Peyer's patch (tissue), 4 donors: Measurements from ENCODE around the gene RAB11FIP4.

ENCODE experiments used
- POLR2A ChIP-seq, 2 donors: fragments of 450-650 bp; IDR thresholded peaks; one replicate each; pipeline ENCODE4 v1.5.1; 2017; ENCODE audit warnings: antibody characterized with exemption in 2 of 2, mild to moderate bottlenecking in 2 of 2, moderate library complexity in 2 of 2
- TF ChIP-seq, protein P1 (sequence below), 6 experiments: fragments of 450-650 bp in 4 of 6; fragments of 200-600 bp in 2 of 6; sonication (generic) in 1 of 6; IDR thresholded peaks; one replicate each; pipeline ENCODE4 v1.5.1; 2017 to 2019; ENCODE audit warnings: antibody characterized with exemption in 6 of 6, mild to moderate bottlenecking in 3 of 6, moderate library complexity in 1 of 6

GRCh38 chr17:31513731-31514427 is 122.4 kb downstream of the RAB11FIP4 start:
- TF ChIP-seq POLR2A (IDR thresholded peaks at IDR 0.05), result no peak
- TF ChIP-seq, protein P1, sequence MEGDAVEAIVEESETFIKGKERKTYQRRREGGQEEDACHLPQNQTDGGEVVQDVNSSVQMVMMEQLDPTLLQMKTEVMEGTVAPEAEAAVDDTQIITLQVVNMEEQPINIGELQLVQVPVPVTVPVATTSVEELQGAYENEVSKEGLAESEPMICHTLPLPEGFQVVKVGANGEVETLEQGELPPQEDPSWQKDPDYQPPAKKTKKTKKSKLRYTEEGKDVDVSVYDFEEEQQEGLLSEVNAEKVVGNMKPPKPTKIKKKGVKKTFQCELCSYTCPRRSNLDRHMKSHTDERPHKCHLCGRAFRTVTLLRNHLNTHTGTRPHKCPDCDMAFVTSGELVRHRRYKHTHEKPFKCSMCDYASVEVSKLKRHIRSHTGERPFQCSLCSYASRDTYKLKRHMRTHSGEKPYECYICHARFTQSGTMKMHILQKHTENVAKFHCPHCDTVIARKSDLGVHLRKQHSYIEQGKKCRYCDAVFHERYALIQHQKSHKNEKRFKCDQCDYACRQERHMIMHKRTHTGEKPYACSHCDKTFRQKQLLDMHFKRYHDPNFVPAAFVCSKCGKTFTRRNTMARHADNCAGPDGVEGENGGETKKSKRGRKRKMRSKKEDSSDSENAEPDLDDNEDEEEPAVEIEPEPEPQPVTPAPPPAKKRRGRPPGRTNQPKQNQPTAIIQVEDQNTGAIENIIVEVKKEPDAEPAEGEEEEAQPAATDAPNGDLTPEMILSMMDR (IDR thresholded peaks at IDR 0.05), result no peak
